Neural cell (in vitro differentiated cells): Measurements from ENCODE around the gene RFC2. TPM values are rescaled to one million over a fixed set of nuclear protein-coding genes. Genes with fewer than 3 reads are reported as not detected.

Experiments used
- H2AFZ ChIP-seq: fragments of 200-600, 300-800 bp; sonication (generic), shearing (Covaris generic); 2 replicates; pipeline ENCODE4 v1.6.0; 2014; ENCODE audit warnings: low read depth, mild to moderate bottlenecking, antibody characterized with exemption, low read length, moderate library complexity
- H3F3A ChIP-seq: fragments of 200-600 bp; shearing (Covaris generic); 2 replicates; pipeline ENCODE4 v1.6.1; 2016; ENCODE audit warnings: mild to moderate bottlenecking, moderate library complexity, mixed read lengths, antibody characterized with exemption, low read length; ENCODE audit not compliant: insufficient read depth, poor library complexity, severe bottlenecking
- H3K27ac ChIP-seq: fragments of 200-600, 300-800 bp; sonication (generic), shearing (Covaris generic); 2 replicates; pipeline ENCODE4 v1.5.1; 2014; ENCODE audit warnings: mild to moderate bottlenecking, low read length, moderate library complexity
- H3K27me3 ChIP-seq: fragments of 300-800, 200-600 bp; sonication (generic), shearing (Covaris generic); 2 replicates; pipeline ENCODE4 v1.6.0; 2014; ENCODE audit warnings: mild to moderate bottlenecking, low read depth, low read length, moderate library complexity; ENCODE audit not compliant: insufficient read depth
- H3K36me3 ChIP-seq: fragments of 300-800, 200-600 bp; sonication (generic), shearing (Covaris generic); 2 replicates; pipeline ENCODE4 v1.5.1; 2014; ENCODE audit warnings: mild to moderate bottlenecking, antibody characterized with exemption, low read length, moderate library complexity; ENCODE audit not compliant: insufficient read depth
- H3K4me2 ChIP-seq: fragments of 300-800, 200-600 bp; sonication (generic), shearing (Covaris generic); 2 replicates; pipeline ENCODE4 v1.6.0; 2014; ENCODE audit warnings: mild to moderate bottlenecking, low read length
- H3K4me3 ChIP-seq: fragments of 300-800, 200-600 bp; sonication (generic), shearing (Covaris generic); 2 replicates; pipeline ENCODE4 v1.5.1; 2014; ENCODE audit warnings: mild to moderate bottlenecking, low read length, moderate library complexity
- H3K79me2 ChIP-seq: fragments of 200-600 bp; shearing (Covaris generic); replicated peaks from 2 replicates; pipeline ENCODE4 v1.6.0; 2014; ENCODE audit warnings: mild to moderate bottlenecking, low read length, moderate library complexity; ENCODE audit not compliant: insufficient read depth
- H3K9ac ChIP-seq: fragments of 300-800, 200-600 bp; sonication (generic), shearing (Covaris generic); 2 replicates; pipeline ENCODE4 v1.6.1; 2016; ENCODE audit warnings: mild to moderate bottlenecking, low read length, mixed read lengths
- H3K9me2 ChIP-seq: fragments of 200-600 bp; shearing (Covaris generic); 2 replicates; pipeline ENCODE4 v1.6.1; 2016; ENCODE audit warnings: mild to moderate bottlenecking, low read length, mixed read lengths; ENCODE audit not compliant: insufficient read depth
- H3K9me3 ChIP-seq: fragments of 200-600, 300-800 bp; sonication (generic), shearing (Covaris generic); 2 replicates; pipeline ENCODE4 v1.6.1; 2016; ENCODE audit warnings: mild to moderate bottlenecking, mixed run types, low read length, moderate library complexity, mixed read lengths
- H4K20me1 ChIP-seq: fragments of 200-600 bp; shearing (Covaris generic); 2 replicates; pipeline ENCODE4 v1.6.1; 2016; ENCODE audit warnings: mild to moderate bottlenecking, mixed run types; ENCODE audit not compliant: insufficient read depth
- CTCF ChIP-seq: fragments of 450-650 bp; IDR thresholded peaks from 2 replicates; pipeline ENCODE4 v1.5.1; 2014; ENCODE audit warnings: antibody characterized with exemption, mild to moderate bottlenecking, moderate library complexity; ENCODE audit not compliant: poor library complexity, severe bottlenecking
- EP300 ChIP-seq: fragments of 450-650 bp; conservative IDR thresholded peaks from 2 replicates; pipeline ENCODE4 v1.6.1; 2014; ENCODE audit warnings: antibody characterized with exemption, mild to moderate bottlenecking, moderate library complexity; ENCODE audit not compliant: poor library complexity, severe bottlenecking
- EZH2 ChIP-seq: fragments of 200-600, 300-800 bp; shearing (Covaris generic), sonication (generic); IDR thresholded peaks from 2 replicates; pipeline ENCODE4 v1.6.1; 2014; ENCODE audit warnings: antibody characterized with exemption, low read length, borderline replicate concordance, mild to moderate bottlenecking; ENCODE audit not compliant: insufficient read depth, poor library complexity, severe bottlenecking
- MXI1 ChIP-seq: fragments of 450-650 bp; conservative IDR thresholded peaks from 2 replicates; pipeline ENCODE4 v1.6.1; 2014; ENCODE audit warnings: antibody characterized with exemption, mild to moderate bottlenecking; ENCODE audit not compliant: poor library complexity, severe bottlenecking
- POLR2AphosphoS5 ChIP-seq: IDR thresholded peaks from 2 replicates; pipeline ENCODE4 v1.6.1; 2012
- RAD21 ChIP-seq: fragments of 450-650 bp; conservative IDR thresholded peaks from 2 replicates; pipeline ENCODE4 v1.6.1; 2014; ENCODE audit warnings: antibody characterized with exemption, mild to moderate bottlenecking, moderate library complexity
- TAF1 ChIP-seq: IDR thresholded peaks from 2 replicates; pipeline ENCODE4 v1.6.1; 2012; ENCODE audit warnings: low read depth
- polyA plus RNA-seq: library from polyadenylated mRNA; depleted of rRNA; stranded (reverse); fragments of >200 nt; gene quantifications from 2 replicates; pipeline ENCODE4 v1.2.3, GENCODE V29; 2014

The RFC2 gene
- polyA plus RNA-seq, 1 donor from 2014 or later, result 20.9 TPM

- H3K27ac ChIP-seq, result no peak overlapping the region
- no peak overlapping the region for H3K9ac ChIP-seq
- H2AFZ ChIP-seq, result no peak overlapping the region
- no peaks in the 10 kb centered on the region for H3K79me2 ChIP-seq
- H3K36me3 ChIP-seq, result no peaks in the 10 kb centered on the region
- no peak overlapping the region for H3K4me2 ChIP-seq
- H3F3A ChIP-seq, result no peaks in the 10 kb centered on the region
- H3K27me3 ChIP-seq, result no peaks in the 10 kb centered on the region
- TF ChIP-seq TAF1 (no peak), EZH2 (no peak), POLR2AphosphoS5 (no peak), MXI1 (no peak), RAD21 (no peak), CTCF (no peak)
- H3K4me3 ChIP-seq, result no peak overlapping the region
- no peaks in the 10 kb centered on the region for H3K9me3 ChIP-seq
- no peaks in the 10 kb centered on the region for H4K20me1 ChIP-seq
- H3K9me2 ChIP-seq, result no peaks in the 10 kb centered on the region
Observed at GRCh38 chr7:74236284-74236683, 17.9 kb downstream of the RFC2 start.

- Histone ChIP-seq H3K4me2 (no peak overlapping the region), H3K27me3 (no peaks in the 10 kb centered on the region), H3K36me3 (no peaks in the 10 kb centered on the region), H3K9me3 (no peaks in the 10 kb centered on the region), H3K79me2 (no peaks in the 10 kb centered on the region), H4K20me1 (no peaks in the 10 kb centered on the region), H3K4me3 (no peak overlapping the region), H3F3A (no peaks in the 10 kb centered on the region), H3K27ac (no peak overlapping the region), H3K9me2 (no peaks in the 10 kb centered on the region), H3K9ac (no peak overlapping the region), H2AFZ (no peak overlapping the region)
- TF ChIP-seq RAD21, result no peak
- no peak for TF ChIP-seq TAF1
- TF ChIP-seq EP300, result no peak
- no peak for TF ChIP-seq MXI1
- no peak for TF ChIP-seq EZH2
Observed at GRCh38 chr7:74235518-74236268, 18.5 kb downstream of the RFC2 start.

- Histone ChIP-seq H3K9ac (no peak overlapping the region), H2AFZ (no peak overlapping the region), H3K4me2 (no peak overlapping the region), H4K20me1 (no peaks in the 10 kb centered on the region), H3K36me3 (no peaks in the 10 kb centered on the region), H3K9me3 (no peaks in the 10 kb centered on the region), H3K4me3 (no peak overlapping the region), H3K79me2 (no peaks in the 10 kb centered on the region), H3K9me2 (no peaks in the 10 kb centered on the region), H3K27ac (no peak overlapping the region), H3K27me3 (no peaks in the 10 kb centered on the region), H3F3A (no peaks in the 10 kb centered on the region)
- no peak for TF ChIP-seq POLR2AphosphoS5
Observed at GRCh38 chr7:74233655-74234285, 20.4 kb downstream of the RFC2 start.
